IPS-18c (cell line): ENCODE results near the gene CAP1.
A peak's percentile ranks its signal among the peaks of the same experiment; 100 is the strongest.
"Not testable (repeated sequence)": the region's sequence is repeated elsewhere in the genome, so short reads cannot be mapped to it uniquely, and the experiment has no call there.

Experiments used
- H3K4me3 ChIP-seq: 2 replicates; pipeline ENCODE4 v1.7.0; 2013; ENCODE audit warnings: low read depth, mild to moderate bottlenecking, low read length, moderate library complexity; ENCODE audit not compliant: insufficient read depth
- H3K9me3 ChIP-seq: one replicate; pipeline ENCODE4 v1.6.1; 2013; ENCODE audit warnings: mild to moderate bottlenecking, low read length, moderate library complexity; ENCODE audit not compliant: control insufficient read depth, insufficient read depth

The CAP1 gene

GRCh38 chr1:40024671-40025070 lies 15.9 kb upstream of the CAP1 start:
- H3K4me3 ChIP-seq = no peak overlapping the region
- no peaks in the 10 kb centered on the region for H3K9me3 ChIP-seq

DNA sequence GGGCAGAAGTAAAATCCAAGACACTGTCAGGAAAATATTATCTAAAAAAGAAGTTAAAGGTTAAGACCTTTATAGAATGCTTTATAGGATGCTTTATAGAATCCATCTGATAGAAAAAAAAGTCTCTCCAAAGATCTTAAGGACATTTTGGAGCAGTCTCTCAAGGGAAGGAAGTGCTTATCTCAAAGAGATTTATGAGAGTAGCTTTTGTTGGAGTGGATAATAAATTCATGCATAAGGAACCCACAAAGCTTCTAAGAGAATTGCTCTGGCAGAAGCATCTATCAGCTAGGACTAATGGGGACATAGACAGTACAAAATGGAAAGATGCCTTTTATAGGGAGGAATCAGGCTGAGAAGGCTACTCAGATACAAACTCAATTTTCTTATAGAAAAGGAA lies 12.9 kb upstream of the CAP1 start:
- Histone ChIP-seq H3K4me3 (no peak overlapping the region), H3K9me3 (no peaks in the 10 kb centered on the region)

DNA sequence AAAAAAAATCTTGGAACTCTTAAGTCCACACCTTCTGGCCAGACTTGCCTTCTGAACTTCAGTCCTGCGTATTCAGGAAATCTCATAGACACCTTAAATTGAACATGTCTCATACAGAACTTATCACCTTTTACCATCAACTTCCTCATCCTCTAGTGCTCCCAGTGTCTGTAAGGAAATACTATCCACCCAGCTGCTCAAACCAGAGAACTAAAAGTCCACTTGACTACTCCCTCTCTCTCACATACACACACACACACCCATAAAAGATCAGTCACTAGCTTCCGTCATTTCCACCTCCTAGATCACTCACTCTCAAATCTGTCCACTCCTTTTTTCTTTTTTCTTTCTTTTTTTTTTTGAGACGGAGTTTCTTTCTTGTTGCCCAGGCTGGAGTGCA lies 10.9 kb upstream of the CAP1 start:
- Histone ChIP-seq H3K9me3 (no peaks in the 10 kb centered on the region), H3K4me3 (no peak overlapping the region)

- H3K9me3 ChIP-seq = no peaks in the 10 kb centered on the region
- H3K4me3 ChIP-seq = no peak overlapping the region
Observed at GRCh38 chr1:40030528-40031135, 9.9 kb upstream of the CAP1 start.

GRCh38 chr1:40032240-40032891 lies 8.2 kb upstream of the CAP1 start:
- H3K9me3 ChIP-seq = no peaks in the 10 kb centered on the region
- no peak overlapping the region for H3K4me3 ChIP-seq

- Histone ChIP-seq H3K4me3 (no peak overlapping the region), H3K9me3 (no peaks in the 10 kb centered on the region)
Observed at GRCh38 chr1:40034869-40035268, 5.7 kb upstream of the CAP1 start.

GRCh38 chr1:40036574-40036973 lies 4.0 kb upstream of the CAP1 start:
- H3K4me3 ChIP-seq = no peak overlapping the region

DNA sequence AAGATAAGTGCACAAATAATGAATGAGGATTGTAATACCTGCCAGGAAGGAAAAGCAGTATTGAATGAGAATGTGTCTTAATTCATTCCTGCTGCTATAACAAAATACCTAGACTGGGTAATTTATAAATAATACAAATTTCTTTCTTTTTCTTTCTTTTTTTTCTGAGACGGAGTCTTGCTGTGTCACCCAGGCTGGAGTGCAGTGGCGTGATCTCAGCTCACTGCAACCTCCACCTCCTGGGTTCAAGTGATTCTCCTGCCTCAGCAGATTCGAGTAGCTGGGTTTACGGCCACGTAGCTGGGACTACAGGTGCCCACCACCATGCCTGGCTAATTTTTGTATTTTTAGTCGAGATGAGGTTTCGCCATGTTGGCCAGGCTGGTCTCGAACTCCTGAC lies 3.3 kb upstream of the CAP1 start:
- not testable (repeated sequence) for H3K4me3 ChIP-seq, H3K9me3 ChIP-seq

More at GRCh38 chr1:40036574-40036973, 4.0 kb upstream of the CAP1 start:
- no peaks in the 10 kb centered on the region for H3K9me3 ChIP-seq

DNA sequence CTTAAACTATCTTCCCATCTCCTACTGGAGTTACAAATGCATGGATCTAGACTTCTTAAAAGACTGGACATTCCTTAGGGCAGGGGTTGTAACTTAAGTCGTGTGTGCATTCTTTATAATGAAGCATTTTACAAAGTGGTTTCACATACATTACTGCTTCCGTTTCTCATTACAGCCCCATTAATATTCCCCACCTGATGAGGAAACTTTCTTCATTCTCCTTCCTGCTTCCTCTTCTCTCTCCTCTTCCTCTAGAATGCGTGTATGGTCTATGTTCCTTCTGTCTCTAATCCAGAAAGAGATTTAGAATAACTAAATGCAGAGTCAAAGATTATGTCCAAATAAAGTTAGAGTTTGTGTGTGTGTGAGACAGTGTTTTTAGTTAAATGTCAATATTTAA lies 1.8 kb upstream of the CAP1 start:
- Histone ChIP-seq H3K9me3 (no peaks in the 10 kb centered on the region), H3K4me3 (no peak overlapping the region)

DNA sequence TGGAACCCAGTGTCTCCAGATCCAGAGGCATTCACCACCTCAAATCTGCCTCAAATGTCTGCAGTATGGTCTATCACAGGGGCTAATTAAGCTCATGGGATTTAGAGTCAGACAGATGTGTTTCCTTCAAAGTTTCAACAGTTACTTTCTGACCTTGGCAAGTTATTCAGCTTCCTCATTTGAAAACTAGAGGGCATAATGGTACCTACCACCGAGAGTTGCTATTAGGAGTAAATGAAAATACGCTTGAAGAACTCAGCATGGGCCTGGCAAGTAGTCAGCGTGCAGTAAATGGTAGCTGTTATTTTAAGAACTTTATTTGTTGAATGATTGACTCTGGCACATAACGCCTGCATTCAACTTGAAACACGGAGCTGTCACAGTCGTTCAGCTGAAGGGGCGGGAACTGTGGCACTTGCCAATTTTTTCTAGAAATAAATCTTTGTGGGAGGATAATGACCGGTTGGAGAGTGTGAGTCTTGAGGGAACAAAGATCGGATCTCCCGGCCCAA lies 1.2 kb upstream of the CAP1 start:
- Histone ChIP-seq H3K4me3 (peak overlapping the region; percentile 77), H3K9me3 (no peaks in the 10 kb centered on the region)

DNA sequence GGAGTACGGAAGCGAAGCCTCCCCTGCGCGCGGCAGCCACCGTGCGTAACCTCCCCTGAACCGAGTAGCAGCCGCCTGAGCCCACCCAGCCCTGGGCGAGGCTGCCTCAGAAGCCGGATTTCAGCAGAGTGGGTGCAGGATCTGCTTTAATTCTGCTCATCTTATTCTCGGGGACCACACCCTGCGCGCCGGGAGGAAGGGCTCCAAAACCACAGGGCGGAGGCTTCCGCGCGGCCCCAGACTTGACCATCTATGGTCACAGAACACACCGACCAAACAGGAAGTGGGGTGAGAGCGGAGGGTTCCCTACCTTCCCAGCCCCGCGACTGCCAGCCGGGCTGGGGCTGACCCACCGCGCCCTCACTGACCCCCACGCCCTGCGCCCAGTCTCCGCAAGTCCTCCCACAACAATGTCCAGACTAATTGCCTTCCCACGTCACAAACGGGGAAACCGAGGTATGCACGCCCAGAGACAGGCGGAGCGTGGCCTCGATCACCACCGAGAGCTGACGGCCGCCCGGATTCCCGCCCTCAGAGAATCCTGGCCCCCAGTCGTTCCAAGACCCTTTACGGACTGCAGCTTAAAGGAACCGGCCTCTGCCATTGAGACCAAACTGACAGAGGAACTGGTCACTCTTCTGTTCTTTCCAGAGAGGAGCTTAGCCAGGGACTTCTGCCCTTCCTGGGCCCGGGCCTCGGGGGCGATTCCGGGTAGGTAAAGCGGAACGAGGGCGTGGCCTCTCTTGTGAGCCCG lies 595 bp upstream of the CAP1 start:
- H3K4me3 ChIP-seq = peak overlapping the region; percentile 77
- no peaks in the 10 kb centered on the region for H3K9me3 ChIP-seq

- H3K9me3 ChIP-seq = no peaks in the 10 kb centered on the region
- peak overlapping the region; percentile 96 for H3K4me3 ChIP-seq
Observed at GRCh38 chr1:40041466-40041838, 923 bp downstream of the CAP1 start.

DNA sequence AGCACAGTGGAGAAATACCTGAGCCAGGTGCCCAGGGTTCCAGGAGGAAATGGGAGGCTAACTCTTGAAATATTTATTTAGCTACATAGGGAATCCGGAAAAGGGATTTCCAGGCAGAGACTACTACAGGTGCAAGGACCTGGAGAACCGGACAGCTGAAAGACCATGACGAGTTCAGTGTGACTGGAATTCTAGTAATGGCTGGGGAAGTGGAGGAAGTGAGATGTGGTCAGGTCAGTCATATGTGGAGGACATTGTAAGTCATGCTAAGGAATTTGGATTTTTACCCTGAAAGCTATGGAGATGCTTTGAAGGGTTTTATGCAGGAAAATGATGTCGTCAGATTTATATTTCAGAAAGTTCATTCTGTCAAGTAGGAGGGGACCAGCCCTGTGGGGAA lies 1.8 kb downstream of the CAP1 start:
- no peak overlapping the region for H3K4me3 ChIP-seq
- H3K9me3 ChIP-seq = no peaks in the 10 kb centered on the region

- no peak overlapping the region for H3K4me3 ChIP-seq
Observed at GRCh38 chr1:40044110-40044509, 3.6 kb downstream of the CAP1 start.

GRCh38 chr1:40045182-40045581 lies 4.7 kb downstream of the CAP1 start:
- H3K9me3 ChIP-seq = no peaks in the 10 kb centered on the region
- H3K4me3 ChIP-seq = no peak overlapping the region

More at GRCh38 chr1:40044110-40044509, 3.6 kb downstream of the CAP1 start:
- no peaks in the 10 kb centered on the region for H3K9me3 ChIP-seq

DNA sequence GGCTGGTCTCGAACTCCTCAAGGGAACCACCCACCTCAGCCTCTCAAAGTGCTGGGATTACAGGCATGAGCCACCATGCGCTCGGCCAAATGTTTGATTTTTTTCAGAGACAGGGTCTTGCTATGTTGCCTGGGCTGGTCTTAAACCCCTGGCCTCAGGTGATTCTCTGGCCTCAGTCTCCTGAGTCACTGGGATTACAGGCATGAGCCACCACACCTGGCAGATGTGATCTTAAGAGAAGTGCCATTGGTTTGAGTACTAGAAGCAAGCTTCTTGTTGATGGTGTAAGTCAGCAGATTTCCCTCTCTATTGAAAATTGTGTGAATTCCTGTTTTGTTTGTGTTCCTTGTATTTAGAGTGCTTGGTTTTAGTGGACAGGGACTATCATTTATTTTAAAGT lies 5.2 kb downstream of the CAP1 start:
- no peaks in the 10 kb centered on the region for H3K9me3 ChIP-seq
- no peak overlapping the region for H3K4me3 ChIP-seq

- Histone ChIP-seq H3K4me3 (no peak overlapping the region), H3K9me3 (no peaks in the 10 kb centered on the region)
Observed at GRCh38 chr1:40047276-40047675, 6.7 kb downstream of the CAP1 start.

GRCh38 chr1:40047769-40048168 lies 7.2 kb downstream of the CAP1 start:
- no peaks in the 10 kb centered on the region for H3K9me3 ChIP-seq
- no peak overlapping the region for H3K4me3 ChIP-seq
